Right lobe of liver (tissue), 6 donors: ENCODE measurements around the gene HOXB4. TPM values are rescaled to one million over a fixed set of nuclear protein-coding genes. Genes with fewer than 3 reads are reported as not detected.

Experiments
- ATAC-seq, 4 donors: fragments of 200-7000 bp; cut with Tn5 transposase; one replicate each; pipeline ENCODE4 v1.9.1; 2020; ENCODE audit warnings: mild to moderate bottlenecking in 4 of 4, moderate library complexity in 4 of 4
- DNase-seq, 3 donors: peaks; one replicate each; pipeline ENCODE4 v3.0.0-alpha.2; 2020
- H3K27ac ChIP-seq, 3 donors: fragments of 200-600 bp; one replicate each; pipeline ENCODE4 v1.8.0; 2022
- H3K27me3 ChIP-seq, 2 donors: fragments of 200-600 bp; one replicate each; pipeline ENCODE4 v1.8.0; 2022
- H3K36me3 ChIP-seq, 4 donors: fragments of 200-600 bp; sonication (generic) in 1 of 4; one replicate each; pipeline versions ENCODE4 v1.5.1 to v1.8.0; 2017 to 2022; ENCODE audit warnings: control low read depth in 1 of 4
- H3K4me1 ChIP-seq, 4 donors: fragments of 200-600 bp; sonication (generic) in 1 of 4; one replicate each; pipeline versions ENCODE4 v1.5.1 to v1.8.0; 2017 to 2022; ENCODE audit warnings: control low read depth in 1 of 4
- H3K4me3 ChIP-seq, 3 donors: fragments of 200-600 bp; one replicate each; pipeline ENCODE4 v1.8.0; 2022
- H3K9me3 ChIP-seq, 4 donors: fragments of 200-600 bp; sonication (generic) in 1 of 4; one replicate each; pipeline versions ENCODE4 v1.5.1 to v1.8.0; 2017 to 2022; ENCODE audit warnings: control low read depth in 1 of 4
- POLR2A ChIP-seq: fragments of 450-650 bp; IDR thresholded peaks from one replicate; pipeline ENCODE4 v1.6.1; 2017; ENCODE audit warnings: antibody characterized with exemption, mild to moderate bottlenecking
- WGBS: methylation state at CpG from one replicate; pipeline ENCODE4 v1.1.6; 2018; ENCODE audit warnings: low coverage, low lambda C conversion rate; ENCODE audit not compliant: insufficient coverage; ENCODE audit errors: missing lambda C conversion rate; 5-methylcytosine and 5-hydroxymethylcytosine counted together
- intact Hi-C, 2 donors: fragments of 100-400 bp; cut with DNase I; formaldehyde crosslinking; loops; one replicate each; pipeline versions ENCODE4 v1.11.2 to v1.14.1; 2022
- total RNA-seq, 6 experiments: library from RNA; depleted of rRNA in 2 of 6; stranded (reverse); fragments of >200 nt in 2 of 6; fragmentation: NEBNext Ultra II Directional in 3 of 6; extraction: Animal tissue kit (Norgen Biotek cat#: 25700) in 3 of 6; gene quantifications; one replicate each; pipeline versions ENCODE4 v1.1.0 to v1.2.4, GENCODE V29; 2016 to 2023
- TF ChIP-seq, protein P1 (sequence below), 4 donors: fragments of 200-600 bp in 3 of 4; fragments of 450-650 bp in 1 of 4; IDR thresholded peaks; one replicate each; pipeline versions ENCODE4 v1.5.1 to v1.8.0; 2016 to 2022; ENCODE audit warnings: antibody characterized with exemption in 4 of 4, mild to moderate bottlenecking in 2 of 4
- donor health status: DM: no; HTN: yes; CAD: no.
- donor health status: DM: no; HTN: no; CAD: no.
- donor health status: DM: no; HTN: no; CAD: no.
- donor health status: DM: no; HTN: yes; CAD: no.
- donor health status: DM: no; HTN: yes; CAD: no.

The HOXB4 gene
- total RNA-seq, 6 experiments from 2014 or later: 0.31 to 1.1 (median 0.68) TPM

DNA sequence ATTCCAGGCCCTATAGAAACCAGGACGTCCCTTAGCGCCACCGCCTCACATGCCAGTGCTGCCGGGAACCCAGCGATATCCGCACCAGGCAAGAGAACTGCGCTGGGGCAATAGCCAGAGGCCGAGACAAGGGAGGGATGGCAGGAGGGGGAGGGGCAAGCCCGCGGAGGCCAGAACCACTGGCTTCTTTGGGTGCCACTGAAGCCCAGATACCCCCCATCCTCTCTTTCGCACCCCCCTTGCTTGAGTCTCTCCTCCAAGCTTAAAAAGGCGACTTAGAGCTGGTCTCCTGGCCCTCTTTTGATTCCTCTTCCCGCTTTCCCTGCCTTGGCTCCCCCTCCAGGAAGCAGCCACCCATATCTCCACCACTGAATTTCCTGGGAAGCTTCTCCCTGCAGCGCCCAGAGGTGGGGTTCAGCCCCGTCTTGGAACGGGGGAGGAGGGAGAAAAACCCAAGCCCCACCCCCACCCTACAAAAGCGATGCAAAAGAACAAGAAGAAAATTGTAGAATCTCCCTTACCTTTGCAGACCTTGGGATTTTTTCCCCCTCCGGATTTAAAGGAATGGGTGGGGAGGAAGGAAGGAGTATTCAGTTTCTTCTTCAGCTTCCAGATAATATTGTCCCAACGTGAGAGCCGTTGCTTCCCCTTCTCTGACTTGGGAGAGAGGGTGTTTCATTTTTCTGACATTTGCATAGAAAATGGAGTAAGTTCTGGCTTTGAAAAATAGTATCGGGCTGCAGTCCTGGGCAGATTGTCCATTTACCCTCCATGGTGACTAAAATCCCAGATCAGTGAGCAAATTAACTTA, 26.0 kb upstream of the HOXB4 start:
- H3K4me1 ChIP-seq: peaks cover 0 to 14% (median 0%) of the 10 kb centered on the region in 4 donors
- intact Hi-C loops: no loop called here
- H3K27me3 ChIP-seq: peaks cover 10 to 70% of the 10 kb centered on the region in 2 donors
- no peak overlapping the region for H3K27ac ChIP-seq
- ATAC-seq (no peak), DNase-seq (no peak)
- WGBS: 15% methylated on average over 16 of the region's 21 CpGs
- TF ChIP-seq, protein P1, sequence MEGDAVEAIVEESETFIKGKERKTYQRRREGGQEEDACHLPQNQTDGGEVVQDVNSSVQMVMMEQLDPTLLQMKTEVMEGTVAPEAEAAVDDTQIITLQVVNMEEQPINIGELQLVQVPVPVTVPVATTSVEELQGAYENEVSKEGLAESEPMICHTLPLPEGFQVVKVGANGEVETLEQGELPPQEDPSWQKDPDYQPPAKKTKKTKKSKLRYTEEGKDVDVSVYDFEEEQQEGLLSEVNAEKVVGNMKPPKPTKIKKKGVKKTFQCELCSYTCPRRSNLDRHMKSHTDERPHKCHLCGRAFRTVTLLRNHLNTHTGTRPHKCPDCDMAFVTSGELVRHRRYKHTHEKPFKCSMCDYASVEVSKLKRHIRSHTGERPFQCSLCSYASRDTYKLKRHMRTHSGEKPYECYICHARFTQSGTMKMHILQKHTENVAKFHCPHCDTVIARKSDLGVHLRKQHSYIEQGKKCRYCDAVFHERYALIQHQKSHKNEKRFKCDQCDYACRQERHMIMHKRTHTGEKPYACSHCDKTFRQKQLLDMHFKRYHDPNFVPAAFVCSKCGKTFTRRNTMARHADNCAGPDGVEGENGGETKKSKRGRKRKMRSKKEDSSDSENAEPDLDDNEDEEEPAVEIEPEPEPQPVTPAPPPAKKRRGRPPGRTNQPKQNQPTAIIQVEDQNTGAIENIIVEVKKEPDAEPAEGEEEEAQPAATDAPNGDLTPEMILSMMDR (IDR thresholded peaks at IDR 0.05): no peak
- no peak for TF ChIP-seq POLR2A
- no peaks in the 10 kb centered on the region for H3K36me3 ChIP-seq
- no peaks in the 10 kb centered on the region for H3K9me3 ChIP-seq
- H3K4me3 ChIP-seq: no peak overlapping the region

DNA sequence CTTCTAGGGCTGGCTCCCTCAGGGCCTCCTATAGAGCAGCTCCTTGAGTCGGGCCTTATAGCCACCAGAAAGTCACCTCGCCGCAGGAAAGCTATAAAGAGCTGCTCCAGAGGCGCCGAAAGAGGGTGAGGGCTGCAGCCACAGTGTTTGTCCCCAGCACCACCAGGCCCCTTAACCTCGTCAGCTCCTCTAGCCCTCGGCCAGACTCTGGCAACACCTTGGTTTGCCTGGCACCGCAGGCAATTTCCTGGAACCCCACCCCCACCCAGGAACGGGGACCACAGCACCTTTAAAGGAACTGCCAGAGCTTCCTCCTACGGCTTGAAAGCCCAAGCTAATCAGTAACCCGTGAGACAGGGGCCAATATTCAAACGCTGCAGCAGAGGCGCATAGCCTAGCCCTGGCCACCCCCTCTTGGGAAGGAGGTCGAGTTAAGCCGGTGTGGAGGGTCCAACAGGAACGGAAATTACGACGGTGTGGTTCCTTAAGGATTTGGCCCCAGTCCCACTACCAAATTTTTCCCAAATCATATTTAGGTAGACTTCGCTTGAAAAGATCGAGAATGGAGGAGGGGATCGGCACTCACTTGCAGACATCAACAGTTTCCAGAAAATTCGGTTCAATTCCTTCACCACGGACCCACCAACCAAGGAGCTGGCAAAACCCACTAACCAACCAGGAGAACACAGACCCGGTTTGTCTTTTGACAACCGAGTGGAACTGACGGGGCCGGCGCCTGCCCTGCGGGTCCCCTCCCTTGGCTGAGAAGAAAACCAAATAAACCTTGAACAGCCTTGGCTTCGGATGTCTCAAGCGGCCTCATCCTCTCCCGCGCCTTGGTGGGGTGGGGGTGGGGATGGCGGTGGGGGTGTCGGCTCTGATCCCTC, 23.6 kb upstream of the HOXB4 start:
- Histone ChIP-seq H3K36me3 (no peaks in the 10 kb centered on the region), H3K27me3 (peaks cover 6 to 71% of the 10 kb centered on the region in 2 donors), H3K4me1 (peaks cover 0 to 23% (median 0%) of the 10 kb centered on the region in 4 donors), H3K27ac (no peak overlapping the region), H3K9me3 (no peaks in the 10 kb centered on the region), H3K4me3 (no peak overlapping the region)
- 10% methylated on average over 23 of the region's 35 CpGs for WGBS
- no peak for TF ChIP-seq POLR2A
- TF ChIP-seq, protein P1 (IDR thresholded peaks at IDR 0.05): no peak
- no peak for DNase-seq
- intact Hi-C loops: no loop called here
- ATAC-seq: peak in 2 of 4 donors; percentile 6 to 45

DNA sequence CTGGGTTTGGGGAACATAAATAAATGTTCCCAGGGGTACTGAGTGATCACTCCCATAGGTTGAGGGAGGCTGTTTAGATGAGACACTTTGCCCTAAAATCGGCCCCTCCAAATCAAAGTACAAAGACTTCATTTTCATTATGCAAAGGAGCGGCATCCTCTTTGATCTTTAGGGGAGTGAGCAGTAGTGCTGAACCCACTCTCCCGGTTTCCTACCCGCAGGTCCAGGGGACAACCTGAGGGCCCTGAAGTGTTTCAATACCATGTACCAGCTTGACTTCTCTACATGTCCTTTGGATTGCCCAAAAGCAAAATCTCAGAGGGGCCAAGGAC, 23.0 kb upstream of the HOXB4 start:
- no peak overlapping the region for H3K27ac ChIP-seq
- no peak overlapping the region for H3K4me3 ChIP-seq
- intact Hi-C loops: no loop called here
- DNase-seq: no peak
- no peak for TF ChIP-seq POLR2A
- TF ChIP-seq, protein P1 (IDR thresholded peaks at IDR 0.05): no peak
- H3K9me3 ChIP-seq: no peaks in the 10 kb centered on the region
- ATAC-seq: no peak
- peaks cover 0 to 23% (median 0%) of the 10 kb centered on the region in 4 donors for H3K4me1 ChIP-seq
- no peaks in the 10 kb centered on the region for H3K36me3 ChIP-seq
- peaks cover 6 to 65% of the 10 kb centered on the region in 2 donors for H3K27me3 ChIP-seq
- 26% methylated on average over 4 of the region's 4 CpGs for WGBS

DNA sequence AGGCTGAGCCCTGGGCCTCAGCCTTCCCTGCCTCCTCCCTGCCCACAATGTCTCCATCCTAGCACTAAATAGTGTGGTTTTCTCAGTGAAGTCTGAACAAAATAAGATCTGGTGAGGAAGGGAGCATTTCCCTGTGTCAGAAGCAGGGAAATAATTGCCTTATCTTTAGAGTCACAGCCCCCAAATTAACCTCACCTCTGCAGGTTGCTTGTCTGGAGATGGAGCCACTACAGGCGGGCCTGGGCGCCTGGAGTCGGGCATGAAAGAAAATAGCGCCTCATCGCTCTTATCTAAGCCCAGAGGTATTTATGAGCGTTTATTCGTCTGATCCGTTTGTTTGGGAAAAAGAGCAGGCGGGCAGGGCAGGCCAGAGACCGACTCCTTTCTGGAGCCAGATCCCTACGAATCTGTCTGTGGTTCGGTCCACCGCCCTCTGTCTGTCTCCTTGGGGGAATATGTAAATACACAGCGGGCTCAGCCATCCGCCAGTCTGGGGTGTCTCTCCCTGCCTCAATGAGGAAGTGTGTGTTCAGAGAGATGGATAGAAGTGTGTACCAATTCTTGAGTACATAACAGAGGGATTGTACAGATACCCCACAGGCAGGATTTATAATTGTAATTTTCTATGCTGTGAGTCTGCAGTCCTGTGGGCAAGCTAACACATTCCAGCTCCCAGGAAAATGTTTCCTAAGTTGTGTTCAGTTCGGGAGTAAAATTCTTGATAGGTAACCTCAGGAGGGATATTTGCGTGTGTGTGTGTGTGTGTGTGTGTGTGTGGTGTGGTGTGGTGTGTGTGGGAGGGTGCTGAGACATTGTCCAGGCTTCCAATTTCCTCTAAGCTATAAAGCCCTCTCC, 22.3 kb upstream of the HOXB4 start:
- DNase-seq (no peak), ATAC-seq (no peak)
- H3K27me3 ChIP-seq: peaks cover 4 to 59% of the 10 kb centered on the region in 2 donors
- intact Hi-C loops: no loop called here
- no peak overlapping the region for H3K4me3 ChIP-seq
- WGBS: 53% methylated on average over 10 of the region's 17 CpGs
- TF ChIP-seq, protein P1 (IDR thresholded peaks at IDR 0.05): no peak
- no peak for TF ChIP-seq POLR2A
- H3K27ac ChIP-seq: no peak overlapping the region
- no peaks in the 10 kb centered on the region for H3K36me3 ChIP-seq
- H3K4me1 ChIP-seq: peaks cover 0 to 23% (median 0%) of the 10 kb centered on the region in 4 donors
- H3K9me3 ChIP-seq: no peaks in the 10 kb centered on the region
